Breast epithelium (tissue), 4 donors: ENCODE results near the gene RPS6KA3. TPM values are rescaled to one million over a fixed set of nuclear protein-coding genes. Genes with fewer than 3 reads are reported as not detected.

Experiments used
- DNase-seq, 2 donors: peaks; one replicate each; pipeline ENCODE4 v3.0.0-alpha.2; 2019; ENCODE audit warnings: low spot score in 2 of 2
- H3K27ac ChIP-seq, 2 donors: fragments of 200-600 bp; sonication (generic) in 1 of 2; one replicate each; pipeline ENCODE4 v1.5.1; 2016 to 2019; ENCODE audit warnings: mild to moderate bottlenecking in 1 of 2
- H3K27me3 ChIP-seq, 2 donors: fragments of 200-600 bp; sonication (generic) in 1 of 2; one replicate each; pipeline versions ENCODE4 v1.5.1 to v1.6.0; 2017 to 2019; ENCODE audit warnings: control low read depth in 1 of 2, mild to moderate bottlenecking in 1 of 2
- H3K36me3 ChIP-seq: fragments of 200-600 bp; one replicate; pipeline ENCODE4 v1.5.1; 2019
- H3K4me1 ChIP-seq, 2 donors: fragments of 200-600 bp; sonication (generic); one replicate each; pipeline ENCODE4 v1.5.1; 2016 to 2019; ENCODE audit warnings: control low read depth in 1 of 2
- H3K4me3 ChIP-seq, 3 donors: fragments of 200-600 bp; sonication (generic); 1 replicate in 2 of 3; 2 replicates in 1 of 3; pipeline ENCODE4 v1.5.1; 2016 to 2019; ENCODE audit warnings: mild to moderate bottlenecking in 3 of 3, moderate library complexity in 2 of 3
- H3K9me3 ChIP-seq, 2 donors: fragments of 200-600 bp; sonication (generic) in 1 of 2; one replicate each; pipeline ENCODE4 v1.5.1; 2016 to 2019; ENCODE audit warnings: control low read depth in 1 of 2
- CTCF ChIP-seq, 3 donors: fragments of 450-650 bp; IDR thresholded peaks; one replicate each; pipeline ENCODE4 v1.5.1; 2016 to 2017; ENCODE audit warnings: antibody characterized with exemption in 3 of 3, mild to moderate bottlenecking in 3 of 3, moderate library complexity in 3 of 3
- POLR2A ChIP-seq: fragments of 450-650 bp; IDR thresholded peaks from one replicate; pipeline ENCODE4 v1.6.1; 2016; ENCODE audit warnings: antibody characterized with exemption, mild to moderate bottlenecking, moderate library complexity
- POLR2AphosphoS5 ChIP-seq, 3 donors: sonication (generic); formaldehyde crosslinking; IDR thresholded peaks; one replicate each; pipeline ENCODE4 v1.6.1; 2017; ENCODE audit warnings: antibody characterized with exemption in 3 of 3
- intact Hi-C: fragments of 100-400 bp; cut with DNase I; formaldehyde crosslinking; loops from one replicate; pipeline ENCODE4 v1.15.1; 2023; ENCODE audit warnings: low total_unique reads
- total RNA-seq, 3 donors: library from RNA; depleted of rRNA; stranded (reverse); fragments of >200 nt; gene quantifications; one replicate each; pipeline ENCODE4 v1.1.0, GENCODE V29; 2016

Gene RPS6KA3
- total RNA-seq, 3 donors from 2014 or later = 35.7 to 41.0 (median 37.0) TPM

GRCh38 chrX:20244931-20245330 lies 21.8 kb downstream of the RPS6KA3 start:
- TF ChIP-seq POLR2A = no peak
- no peak for TF ChIP-seq CTCF (IDR thresholded peaks at IDR 0.05)
- TF ChIP-seq POLR2AphosphoS5 (IDR thresholded peaks at IDR 0.05) = no peak
- Histone ChIP-seq H3K27me3 (peaks cover 0 to 4% of the 10 kb centered on the region in 2 donors), H3K4me3 (no peak overlapping the region), H3K4me1 (no peaks in the 10 kb centered on the region), H3K27ac (no peak overlapping the region), H3K36me3 (no peaks in the 10 kb centered on the region), H3K9me3 (peaks cover 0 to 26% of the 10 kb centered on the region in 2 donors)
- intact Hi-C loops = no loop called here
- DNase-seq = no peak

GRCh38 chrX:20240201-20240600 lies 26.5 kb downstream of the RPS6KA3 start:
- Histone ChIP-seq H3K27ac (no peak overlapping the region), H3K9me3 (peaks cover 0 to 28% of the 10 kb centered on the region in 2 donors), H3K36me3 (no peaks in the 10 kb centered on the region), H3K4me1 (no peaks in the 10 kb centered on the region), H3K4me3 (no peak overlapping the region), H3K27me3 (no peaks in the 10 kb centered on the region)
- intact Hi-C loops = no loop called here
- DNase-seq = no peak
- TF ChIP-seq POLR2AphosphoS5 (IDR thresholded peaks at IDR 0.05) (no peak), CTCF (IDR thresholded peaks at IDR 0.05) (no peak), POLR2A (no peak)

DNA sequence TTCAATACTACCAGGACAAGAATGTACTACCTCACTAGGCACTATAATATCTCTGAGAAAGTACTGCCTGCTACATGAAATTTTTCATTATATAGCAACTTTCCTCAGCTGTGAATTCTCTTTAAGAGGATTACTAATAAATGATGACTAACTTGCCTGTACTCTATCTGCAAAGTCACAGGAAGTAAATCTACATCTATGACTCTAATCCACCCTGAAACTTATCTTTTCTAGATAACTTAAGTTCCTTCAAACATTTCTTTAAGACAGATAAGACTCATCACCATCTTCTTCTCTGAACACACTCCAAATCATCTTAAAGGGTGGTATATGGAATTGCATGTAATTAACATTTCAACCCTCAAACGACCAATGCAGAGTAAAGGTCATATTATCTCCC lies 28.8 kb downstream of the RPS6KA3 start:
- intact Hi-C loops = no loop called here
- no peak overlapping the region for H3K27ac ChIP-seq
- no peaks in the 10 kb centered on the region for H3K4me1 ChIP-seq
- no peak overlapping the region for H3K4me3 ChIP-seq
- no peaks in the 10 kb centered on the region for H3K27me3 ChIP-seq
- no peaks in the 10 kb centered on the region for H3K36me3 ChIP-seq
- TF ChIP-seq CTCF (IDR thresholded peaks at IDR 0.05) = no peak
- no peak for TF ChIP-seq POLR2A
- no peak for TF ChIP-seq POLR2AphosphoS5 (IDR thresholded peaks at IDR 0.05)
- DNase-seq = no peak
- peaks cover 0 to 29% of the 10 kb centered on the region in 2 donors for H3K9me3 ChIP-seq

DNA sequence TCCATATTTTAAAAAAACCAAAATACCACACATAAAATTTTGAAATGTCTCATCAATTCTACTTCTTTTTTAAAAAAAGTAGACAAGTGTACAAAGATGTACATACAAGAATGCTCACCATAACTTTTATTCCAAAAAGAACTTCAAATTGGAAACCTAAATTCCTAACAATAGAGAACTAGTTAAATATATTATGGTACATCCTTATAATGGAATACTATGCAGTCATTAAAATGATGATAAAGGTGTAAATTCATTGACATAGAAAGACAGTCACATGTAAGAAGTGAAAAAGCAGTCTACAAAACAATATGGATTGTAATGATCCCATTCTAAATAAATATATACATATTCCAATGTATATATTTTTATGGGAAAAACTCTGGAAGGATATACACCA lies 31.0 kb downstream of the RPS6KA3 start:
- peaks cover 0 to 15% of the 10 kb centered on the region in 2 donors for H3K9me3 ChIP-seq

DNA sequence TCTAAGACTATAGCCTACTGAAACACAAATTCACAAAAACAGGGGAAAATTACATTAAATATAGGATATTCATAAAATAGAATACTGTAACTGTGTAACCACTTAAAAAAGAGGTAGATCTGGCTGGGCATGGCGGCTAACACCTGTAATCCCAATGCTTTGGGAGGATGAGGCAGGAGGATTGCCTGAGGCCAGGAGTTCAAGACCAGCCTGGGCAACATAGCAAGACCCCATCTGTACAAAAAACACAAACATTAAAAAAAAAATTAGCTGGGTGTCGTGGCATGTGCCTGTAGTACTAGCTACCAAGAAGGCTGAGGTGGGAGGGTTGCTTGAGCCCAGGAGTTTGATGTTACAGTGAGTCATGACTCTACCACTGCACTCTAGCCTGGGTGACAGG lies 33.4 kb downstream of the RPS6KA3 start:
- Histone ChIP-seq H3K4me1 (no peaks in the 10 kb centered on the region), H3K27ac (no peak overlapping the region), H3K27me3 (peaks cover 0 to 10% of the 10 kb centered on the region in 2 donors), H3K36me3 (no peaks in the 10 kb centered on the region), H3K4me3 (no peak overlapping the region), H3K9me3 (peaks cover 0 to 14% of the 10 kb centered on the region in 2 donors)
- TF ChIP-seq CTCF (IDR thresholded peaks at IDR 0.05) = no peak
- TF ChIP-seq POLR2AphosphoS5 (IDR thresholded peaks at IDR 0.05) = no peak
- TF ChIP-seq POLR2A = no peak
- intact Hi-C loops = no loop called here
- DNase-seq = no peak

More for the DNA sequence above, 31.0 kb downstream of the RPS6KA3 start:
- Histone ChIP-seq H3K4me1 (no peaks in the 10 kb centered on the region), H3K4me3 (no peak overlapping the region), H3K36me3 (no peaks in the 10 kb centered on the region), H3K27me3 (no peaks in the 10 kb centered on the region), H3K27ac (no peak overlapping the region)
- DNase-seq = no peak
- TF ChIP-seq CTCF (IDR thresholded peaks at IDR 0.05) (no peak), POLR2AphosphoS5 (IDR thresholded peaks at IDR 0.05) (no peak), POLR2A (no peak)
- intact Hi-C loops = no loop called here
